HCT116 (cell line): ENCODE measurements around the gene SLC24A3. TPM values are rescaled to one million over a fixed set of nuclear protein-coding genes. Genes with fewer than 3 reads are reported as not detected.

Experiments
- ATAC-seq: fragments of 200-7000 bp; cut with Tn5 transposase; 2 replicates; pipeline ENCODE4 v1.9.1; 2020; ENCODE audit warnings: mild to moderate bottlenecking, moderate library complexity
- BruUV-seq: library from RNA; stranded (reverse); fragments of 400-500 nt; replicated peaks from 2 replicates; lab custom pipeline; 2021; lab: Mats Ljungman, UMichigan
- CTCF ChIA-PET: fragments of 300-600 bp; sonication (Branson Sonifier 250); formaldehyde crosslinking; loops from one replicate; lab custom pipeline; 2021; ENCODE audit warnings: antibody characterized with exemption; lab: Charles Lee
- POLR2A ChIA-PET: fragments of 300-600, 350-600 bp; sonication (Branson Sonifier 250); formaldehyde crosslinking; loops from one replicate; lab custom pipeline; 2021; ENCODE audit warnings: antibody characterized with exemption; lab: Charles Lee
- RAD21 ChIA-PET, 2 experiments: fragments of 300-600 bp; sonication (Branson Sonifier 250); formaldehyde crosslinking; loops; one replicate each; lab custom pipeline; 2023; ENCODE audit warnings: low total read pairs in 2 of 2; ENCODE audit not compliant: uncharacterized antibody in 2 of 2, unreplicated experiment in 2 of 2, low non-redundant PET in 1 of 2; lab: Charles Lee
- DNase-seq: peaks from one replicate; pipeline ENCODE4 v3.0.0-alpha.2; 2010; ENCODE audit warnings: low read depth, low spot score
- H2AFZ ChIP-seq: fragments of 200-600 bp; shearing (Covaris generic), sonication (generic); 2 replicates; pipeline ENCODE4 v1.6.1; 2017; ENCODE audit warnings: low read depth, mixed run types, mixed read lengths, antibody characterized with exemption, low read length; ENCODE audit not compliant: poor library complexity, severe bottlenecking
- H3K27ac ChIP-seq: 2 replicates; pipeline ENCODE4 v1.5.1; 2012; ENCODE audit warnings: low read depth, low read length
- H3K27me3 ChIP-seq: fragments of 200-600 bp; sonication (generic); 2 replicates; pipeline ENCODE4 v1.6.1; 2016; ENCODE audit warnings: mixed run types, low read length, mixed read lengths; ENCODE audit not compliant: insufficient read depth
- H3K36me3 ChIP-seq, 2 experiments: fragments of 200-500 bp in 1 of 2; fragments of 200-600 bp in 1 of 2; sonication (Bioruptor generic) in 1 of 2; sonication (generic) in 1 of 2; 2 replicates each; pipeline versions ENCODE4 v1.5.1 to v1.6.1; 2014 to 2016; ENCODE audit warnings: low read length in 2 of 2, inconsistent platforms in 1 of 2, mixed read lengths in 1 of 2, mixed run types in 1 of 2; ENCODE audit not compliant: insufficient read depth in 2 of 2, control insufficient read depth in 1 of 2
- H3K4me1 ChIP-seq, 2 experiments: fragments of 200-600 bp in 1 of 2; sonication (generic) in 1 of 2; 2 replicates each; pipeline versions ENCODE4 v1.5.1 to v1.6.1; 2012 to 2017; ENCODE audit warnings: low read length in 2 of 2, inconsistent platforms in 1 of 2, mild to moderate bottlenecking in 1 of 2, mixed read lengths in 1 of 2, mixed run types in 1 of 2, moderate library complexity in 1 of 2; ENCODE audit not compliant: insufficient read depth in 2 of 2, control insufficient read depth in 1 of 2
- H3K4me2 ChIP-seq: fragments of 200-600 bp; sonication (generic); 2 replicates; pipeline ENCODE4 v1.6.1; 2017; ENCODE audit warnings: mixed run types, low read length, mixed read lengths
- H3K4me3 ChIP-seq, 2 experiments: fragments of 200-600 bp in 1 of 2; sonication (generic) in 1 of 2; replicated peaks in 1 of 2; 2 replicates each; pipeline ENCODE4 v1.5.1; 2011 to 2016; ENCODE audit warnings: low read length in 2 of 2, control low read depth in 1 of 2, low read depth in 1 of 2, mild to moderate bottlenecking in 1 of 2, mixed read lengths in 1 of 2, mixed run types in 1 of 2
- H3K79me2 ChIP-seq: fragments of 200-600 bp; sonication (generic); 2 replicates; pipeline ENCODE4 v1.6.1; 2017; ENCODE audit warnings: mild to moderate bottlenecking, mixed run types, low read length, moderate library complexity, mixed read lengths; ENCODE audit not compliant: insufficient read depth
- H3K9ac ChIP-seq: fragments of 200-600 bp; sonication (generic); 2 replicates; pipeline ENCODE4 v1.6.1; 2016; ENCODE audit warnings: low read length, mixed read lengths
- H3K9me2 ChIP-seq: fragments of 200-600 bp; sonication (generic), shearing (Covaris generic); 2 replicates; pipeline ENCODE4 v1.6.1; 2017; ENCODE audit warnings: mixed run types, mild to moderate bottlenecking, moderate library complexity; ENCODE audit not compliant: insufficient read depth
- H3K9me3 ChIP-seq, 2 experiments: fragments of 200-500 bp in 1 of 2; fragments of 200-600 bp in 1 of 2; sonication (Bioruptor generic) in 1 of 2; sonication (generic) in 1 of 2; 2 replicates each; pipeline ENCODE4 v1.6.1; 2014 to 2017; ENCODE audit warnings: low read length in 2 of 2, mixed read lengths in 2 of 2, inconsistent platforms in 1 of 2, low read depth in 1 of 2, mild to moderate bottlenecking in 1 of 2, mixed run types in 1 of 2, moderate library complexity in 1 of 2; ENCODE audit not compliant: control insufficient read depth in 1 of 2, insufficient read depth in 1 of 2
- H4K20me1 ChIP-seq: fragments of 200-600 bp; sonication (generic), shearing (Covaris generic); 2 replicates; pipeline ENCODE4 v1.6.1; 2017; ENCODE audit warnings: mixed run types, mild to moderate bottlenecking, moderate library complexity; ENCODE audit not compliant: insufficient read depth
- CBX3 ChIP-seq: IDR thresholded peaks from 2 replicates; pipeline ENCODE4 v1.6.1; 2012; ENCODE audit warnings: low read depth
- EGR1 ChIP-seq: IDR thresholded peaks from 2 replicates; pipeline ENCODE4 v1.6.1; 2012; ENCODE audit warnings: low read depth
- EZH2phosphoT487 ChIP-seq: fragments of 200-600 bp; IDR thresholded peaks from 2 replicates; pipeline ENCODE4 v1.6.1; 2018; ENCODE audit warnings: antibody characterized with exemption, borderline replicate concordance
- POLR2A ChIP-seq: IDR thresholded peaks from 2 replicates; pipeline ENCODE4 v1.7.0; 2011; ENCODE audit warnings: borderline replicate concordance; ENCODE audit not compliant: insufficient read depth, insufficient read length; ENCODE audit errors: extremely low read depth
- POLR2AphosphoS5 ChIP-seq: IDR thresholded peaks from 2 replicates; pipeline ENCODE4 v1.6.1; 2011; ENCODE audit warnings: mild to moderate bottlenecking, low read depth, low read length, moderate library complexity
- RAD21 ChIP-seq: IDR thresholded peaks from 2 replicates; pipeline ENCODE4 v1.6.1; 2012; ENCODE audit warnings: low read depth, mild to moderate bottlenecking
- TCF7L2 ChIP-seq: IDR thresholded peaks from 2 replicates; pipeline ENCODE4 v1.7.0; 2011; ENCODE audit warnings: borderline replicate concordance, inconsistent platforms; ENCODE audit not compliant: insufficient read depth, insufficient read length; ENCODE audit errors: extremely low read depth
- ZFX ChIP-seq: fragments of 450-650 bp; IDR thresholded peaks from 2 replicates; pipeline ENCODE4 v1.6.1; 2017
- ZNF274 ChIP-seq: fragments of 200-500 bp; sonication (Bioruptor generic); IDR thresholded peaks from 2 replicates; pipeline ENCODE4 v1.6.1; 2014; ENCODE audit warnings: mild to moderate bottlenecking, low read depth, low read length, inconsistent platforms
- intact Hi-C: fragments of 100-400 bp; cut with micrococcal nuclease; formaldehyde crosslinking; loops from 2 replicates; pipeline ENCODE4 v1.10.0; 2022
- total RNA-seq: library from RNA; stranded (reverse); gene quantifications from one replicate; pipeline ENCODE4 v1.2.1, GENCODE V29; 2021; ENCODE audit not compliant: unreplicated experiment
- TF ChIP-seq, protein P1 (sequence below), 3 experiments: fragments of 200-600 bp in 1 of 3; sonication (generic) in 1 of 3; IDR thresholded peaks in 2 of 3; conservative IDR thresholded peaks in 1 of 3; 2 replicates each; pipeline ENCODE4 v1.5.1; 2012 to 2017; ENCODE audit warnings: low read depth in 2 of 3, low read length in 2 of 3, antibody characterized with exemption in 1 of 3, borderline replicate concordance in 1 of 3, control low read depth in 1 of 3, mild to moderate bottlenecking in 1 of 3, mixed read lengths in 1 of 3, mixed run types in 1 of 3, moderate library complexity in 1 of 3; ENCODE audit not compliant: insufficient read depth in 1 of 3
- TF ChIP-seq, protein P2 (sequence below): IDR thresholded peaks from 2 replicates; pipeline ENCODE4 v1.6.1; 2012

SLC24A3 gene
- total RNA-seq, 1 experiment from 2014 or later = not detected

- Histone ChIP-seq H3K4me1 (no peaks in the 10 kb centered on the region), H4K20me1 (no peaks in the 10 kb centered on the region), H3K9me3 (no peaks in the 10 kb centered on the region; a peak in 1 of 4 replicates), H3K27ac (no peak overlapping the region), H3K4me2 (no peak overlapping the region), H3K36me3 (no peaks in the 10 kb centered on the region), H3K79me2 (no peaks in the 10 kb centered on the region), H2AFZ (no peak overlapping the region), H3K9ac (no peak overlapping the region), H3K4me3 (no peak overlapping the region), H3K27me3 (no peaks in the 10 kb centered on the region), H3K9me2 (no peaks in the 10 kb centered on the region)
- intact Hi-C loops = no loop called here
- DNase-seq (no peak), ATAC-seq (no peak)
- CTCF ChIA-PET = no interaction called here
- RAD21 ChIA-PET = no interaction called here
- BruUV-seq = no TSS peak
- TF ChIP-seq EGR1 (no peak), POLR2A (no peak), CBX3 (no peak), EZH2phosphoT487 (no peak)
- POLR2A ChIA-PET = no interaction called here
These were observed 169.5 kb downstream of the SLC24A3 start for GRCh38 chr20:19381947-19382346.

- Histone ChIP-seq H3K4me2 (no peak overlapping the region), H2AFZ (no peak overlapping the region), H3K9me3 (no peaks in the 10 kb centered on the region; a peak in 1 of 4 replicates), H3K27me3 (no peaks in the 10 kb centered on the region), H3K9me2 (no peaks in the 10 kb centered on the region), H3K4me3 (no peak overlapping the region), H3K4me1 (no peaks in the 10 kb centered on the region), H3K36me3 (no peaks in the 10 kb centered on the region), H3K9ac (no peak overlapping the region), H3K79me2 (no peaks in the 10 kb centered on the region), H4K20me1 (no peaks in the 10 kb centered on the region), H3K27ac (no peak overlapping the region)
- DNase-seq (no peak), ATAC-seq (no peak)
- POLR2A ChIA-PET = no interaction called here
- RAD21 ChIA-PET = no interaction called here
- BruUV-seq = no TSS peak
- intact Hi-C loops = no loop called here
- no peak for TF ChIP-seq EZH2phosphoT487
- TF ChIP-seq ZFX = no peak
- TF ChIP-seq, protein P1, sequence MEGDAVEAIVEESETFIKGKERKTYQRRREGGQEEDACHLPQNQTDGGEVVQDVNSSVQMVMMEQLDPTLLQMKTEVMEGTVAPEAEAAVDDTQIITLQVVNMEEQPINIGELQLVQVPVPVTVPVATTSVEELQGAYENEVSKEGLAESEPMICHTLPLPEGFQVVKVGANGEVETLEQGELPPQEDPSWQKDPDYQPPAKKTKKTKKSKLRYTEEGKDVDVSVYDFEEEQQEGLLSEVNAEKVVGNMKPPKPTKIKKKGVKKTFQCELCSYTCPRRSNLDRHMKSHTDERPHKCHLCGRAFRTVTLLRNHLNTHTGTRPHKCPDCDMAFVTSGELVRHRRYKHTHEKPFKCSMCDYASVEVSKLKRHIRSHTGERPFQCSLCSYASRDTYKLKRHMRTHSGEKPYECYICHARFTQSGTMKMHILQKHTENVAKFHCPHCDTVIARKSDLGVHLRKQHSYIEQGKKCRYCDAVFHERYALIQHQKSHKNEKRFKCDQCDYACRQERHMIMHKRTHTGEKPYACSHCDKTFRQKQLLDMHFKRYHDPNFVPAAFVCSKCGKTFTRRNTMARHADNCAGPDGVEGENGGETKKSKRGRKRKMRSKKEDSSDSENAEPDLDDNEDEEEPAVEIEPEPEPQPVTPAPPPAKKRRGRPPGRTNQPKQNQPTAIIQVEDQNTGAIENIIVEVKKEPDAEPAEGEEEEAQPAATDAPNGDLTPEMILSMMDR (IDR thresholded peaks at IDR 0.05 in 2 of 3, conservative IDR thresholded peaks at IDR 0.05 in 1 of 3; ENCODE audit: borderline replicate concordance in 1 of 3, insufficient read depth in 1 of 3, low read depth in 2 of 3, low read length in 2 of 3) = no peak
- TF ChIP-seq, protein P2, sequence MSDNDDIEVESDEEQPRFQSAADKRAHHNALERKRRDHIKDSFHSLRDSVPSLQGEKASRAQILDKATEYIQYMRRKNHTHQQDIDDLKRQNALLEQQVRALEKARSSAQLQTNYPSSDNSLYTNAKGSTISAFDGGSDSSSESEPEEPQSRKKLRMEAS = no peak
- TF ChIP-seq RAD21 = no peak
- no peak for TF ChIP-seq TCF7L2
- no peak for TF ChIP-seq POLR2AphosphoS5
- TF ChIP-seq CBX3 = no peak
- TF ChIP-seq ZNF274 = no peak
- CTCF ChIA-PET = no interaction called here
These were observed 170.2 kb downstream of the SLC24A3 start for GRCh38 chr20:19382386-19383340.
